GM19238 (cell line): Measurements from ENCODE around the gene FRMPD1.
"Not testable (repeated sequence)": the region's sequence is repeated elsewhere in the genome, so short reads cannot be mapped to it uniquely, and the experiment has no call there.

Experiments used
- DNase-seq: peaks from one replicate; pipeline ENCODE4 v3.0.0; 2011; ENCODE audit warnings: low spot score; ENCODE audit not compliant: insufficient read length

The FRMPD1 gene

DNA sequence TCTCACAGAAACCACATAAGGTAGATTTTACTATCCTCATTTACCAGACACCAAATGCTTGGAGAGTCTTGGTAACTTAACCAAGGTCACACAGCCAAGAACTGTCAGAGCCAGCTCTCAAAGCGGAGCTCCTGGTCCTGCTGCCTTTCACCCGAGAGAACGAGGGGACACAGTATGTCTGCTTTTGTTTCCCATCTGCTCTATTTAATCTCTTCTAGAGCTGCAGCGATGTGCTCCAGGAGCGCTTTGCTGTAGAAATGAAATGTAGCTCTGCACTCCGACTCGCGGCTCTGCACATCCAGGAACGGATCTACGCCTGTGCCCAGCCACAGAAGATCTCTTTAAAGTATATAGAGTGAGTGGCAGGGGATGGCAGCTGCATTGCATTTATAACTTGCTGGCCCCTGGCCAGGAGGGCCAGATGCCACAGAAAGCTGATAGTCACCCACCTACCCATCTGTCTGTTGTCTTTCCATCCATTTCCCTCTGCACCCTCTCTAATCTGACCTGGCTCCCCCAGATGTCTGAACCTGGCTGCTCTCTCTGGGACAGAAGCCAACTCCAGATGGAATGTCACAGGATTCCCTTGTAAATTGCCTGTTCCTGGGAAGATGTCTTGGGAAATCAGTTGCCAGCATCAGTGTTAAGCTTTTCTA lies 81.5 kb downstream of the FRMPD1 start:
- DNase-seq, result no peak

DNA sequence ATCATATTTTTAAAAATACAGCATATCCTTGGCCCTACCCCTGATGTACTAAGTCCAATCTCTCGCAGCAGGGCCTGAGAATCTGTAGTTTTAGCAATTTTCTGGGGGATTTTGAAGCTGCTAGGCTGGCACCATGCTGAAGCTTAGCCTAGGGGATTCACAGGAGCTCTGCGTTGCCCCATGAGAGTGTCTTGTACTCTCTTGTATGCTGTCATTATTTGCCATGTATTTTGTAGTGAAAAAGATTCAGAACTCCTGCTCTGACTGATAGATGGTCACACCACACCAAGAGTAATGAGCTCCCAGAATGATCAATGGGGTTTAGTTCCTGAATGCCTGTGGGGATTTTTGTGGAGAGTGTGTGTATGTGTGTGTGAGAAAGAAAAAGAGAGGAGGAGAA lies 82.2 kb downstream of the FRMPD1 start:
- no peak for DNase-seq

- DNase-seq, result no peak
Observed at GRCh38 chr9:37739222-37739621, 88.5 kb downstream of the FRMPD1 start.

DNA sequence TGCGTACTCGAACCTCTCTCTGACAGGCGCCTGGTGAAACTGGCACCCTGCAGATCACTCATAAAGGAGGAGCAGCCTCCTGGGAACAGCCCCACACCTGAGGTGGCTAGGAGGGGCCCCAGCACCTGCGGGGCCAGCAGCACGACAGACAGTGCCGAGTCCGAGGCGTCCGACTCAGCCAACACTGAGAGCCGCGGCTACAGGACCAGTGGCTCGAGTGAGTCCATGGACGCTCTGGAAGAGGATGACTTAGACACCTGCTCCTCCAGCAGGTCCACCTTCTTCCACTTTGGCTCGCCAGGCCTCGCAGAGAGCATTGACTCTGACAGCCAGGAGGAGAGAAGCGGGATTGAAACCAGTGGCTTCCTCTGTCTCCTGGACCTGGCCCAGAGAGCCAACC lies 89.4 kb downstream of the FRMPD1 start:
- no peak for DNase-seq

GRCh38 chr9:37740631-37741328 lies 90.0 kb downstream of the FRMPD1 start:
- DNase-seq, result no peak

DNA sequence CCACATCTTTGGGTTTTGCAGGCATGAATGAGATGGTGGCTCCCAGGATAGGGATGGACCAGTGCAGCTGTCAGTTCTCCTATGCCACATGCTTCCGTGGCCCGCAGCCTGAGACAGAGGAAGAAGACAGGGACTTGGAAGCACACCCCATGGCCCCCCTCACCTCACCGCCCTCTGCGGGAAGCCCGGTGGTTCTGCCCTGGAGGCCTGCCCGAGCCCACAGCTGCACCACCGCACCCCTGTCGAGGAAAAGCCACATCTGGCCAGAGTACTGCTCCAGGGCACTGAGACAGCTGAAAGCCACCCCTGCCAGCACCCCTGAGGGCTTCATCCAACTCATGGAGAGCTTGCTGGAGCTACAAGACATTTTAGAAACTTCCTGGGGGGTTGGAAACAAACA lies 95.2 kb downstream of the FRMPD1 start:
- no peak for DNase-seq

DNA sequence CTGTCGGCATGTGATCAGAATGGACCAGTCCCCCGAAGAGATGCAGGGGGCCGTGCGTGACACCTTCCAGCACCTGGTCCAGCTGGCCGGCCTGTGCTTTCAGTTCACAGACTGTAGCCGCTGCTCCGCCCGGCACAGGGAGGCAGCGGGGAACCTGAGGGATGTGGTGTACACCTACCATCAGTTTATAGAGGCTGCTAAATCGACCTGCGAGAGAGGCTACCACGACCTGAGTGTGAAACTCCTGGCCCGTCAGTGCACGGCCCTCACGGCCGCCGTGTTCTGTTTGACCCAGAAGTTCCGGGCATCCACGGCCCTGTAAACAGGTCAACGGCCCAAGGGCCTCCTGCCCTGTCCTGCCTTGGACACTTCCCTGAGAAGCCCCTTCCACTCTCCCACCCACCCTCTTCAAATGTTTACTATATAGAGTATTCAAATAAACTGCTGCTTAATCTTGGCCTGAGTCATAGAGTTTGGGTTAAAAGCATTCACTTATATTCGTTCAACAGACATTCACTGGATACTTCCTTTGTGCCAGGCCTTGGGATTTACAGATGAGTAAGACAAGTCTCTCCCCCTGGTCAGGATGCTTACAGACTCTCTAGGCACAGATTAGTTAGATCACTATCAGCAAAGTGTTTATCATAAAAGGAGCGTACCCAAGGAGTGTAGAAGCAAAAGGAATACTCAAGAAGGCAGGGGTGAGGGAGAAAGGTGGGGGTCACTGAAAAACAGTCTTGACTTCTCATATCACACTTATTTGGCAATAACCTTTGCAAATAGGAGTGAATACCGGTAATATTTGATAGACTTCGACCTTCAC lies 95.9 kb downstream of the FRMPD1 start:
- no peak for DNase-seq

GRCh38 chr9:37747271-37747753 lies 96.6 kb downstream of the FRMPD1 start:
- DNase-seq, result peak; percentile 68

DNA sequence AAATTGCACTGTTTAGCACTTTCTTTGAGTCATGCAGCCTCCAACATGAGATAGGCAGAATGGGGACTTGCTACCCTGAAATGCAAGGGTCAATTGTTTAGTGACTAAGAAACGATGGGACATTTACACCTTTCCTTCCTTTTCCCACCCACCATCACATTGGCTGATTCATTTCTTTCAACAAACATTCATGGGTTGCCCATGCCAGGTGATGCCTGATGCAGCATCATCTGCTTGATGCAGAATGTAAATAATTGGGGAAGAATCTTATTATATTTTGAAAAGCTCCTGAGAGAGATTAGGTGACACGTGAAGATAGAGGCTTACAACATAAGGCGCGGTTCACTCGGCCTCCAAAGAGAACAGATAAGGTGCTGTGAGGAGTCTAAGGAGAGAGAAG lies 98.4 kb downstream of the FRMPD1 start:
- DNase-seq, result no peak

DNA sequence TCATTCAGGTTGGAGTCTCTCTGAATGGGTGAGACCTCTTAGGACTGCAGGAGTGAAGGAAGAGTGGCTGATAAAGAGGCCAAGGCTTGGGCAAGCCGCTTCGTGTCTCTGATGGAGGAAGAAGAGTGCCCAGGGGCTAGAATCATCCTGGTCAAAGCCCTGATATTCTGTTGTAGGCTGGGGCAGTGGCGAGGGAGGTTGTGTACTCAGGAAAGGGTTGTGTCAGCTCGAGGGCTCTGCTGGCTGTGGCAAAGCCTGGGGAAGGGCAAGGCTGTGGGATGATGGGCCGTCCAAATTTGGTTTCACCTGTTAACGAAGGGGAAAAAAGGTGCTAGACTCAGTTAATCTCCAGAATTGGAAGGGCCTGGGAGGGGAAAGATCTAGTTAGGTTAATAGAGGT lies 100.4 kb downstream of the FRMPD1 start:
- DNase-seq, result no peak

DNA sequence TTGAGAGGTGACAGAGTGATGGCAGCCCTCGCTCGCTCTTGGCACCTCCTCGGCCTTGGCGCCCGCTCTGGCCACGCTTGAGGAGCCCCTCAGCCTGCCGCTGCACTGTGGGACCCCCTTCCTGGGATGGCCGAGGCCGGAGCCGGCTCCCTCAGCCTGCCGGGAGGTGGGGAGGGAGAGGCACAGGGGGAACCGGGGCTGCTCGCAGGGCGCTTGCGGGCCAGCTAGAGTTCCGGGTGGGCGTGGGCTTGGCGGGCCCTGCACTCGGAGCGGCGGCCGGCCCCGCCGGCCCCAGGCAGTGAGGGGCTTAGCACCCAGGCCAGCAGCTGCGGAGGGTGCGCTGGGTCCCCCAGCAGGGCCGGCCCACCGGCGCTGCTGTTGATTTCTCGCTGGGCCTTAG lies 101.0 kb downstream of the FRMPD1 start:
- DNase-seq, result not testable (repeated sequence)

DNA sequence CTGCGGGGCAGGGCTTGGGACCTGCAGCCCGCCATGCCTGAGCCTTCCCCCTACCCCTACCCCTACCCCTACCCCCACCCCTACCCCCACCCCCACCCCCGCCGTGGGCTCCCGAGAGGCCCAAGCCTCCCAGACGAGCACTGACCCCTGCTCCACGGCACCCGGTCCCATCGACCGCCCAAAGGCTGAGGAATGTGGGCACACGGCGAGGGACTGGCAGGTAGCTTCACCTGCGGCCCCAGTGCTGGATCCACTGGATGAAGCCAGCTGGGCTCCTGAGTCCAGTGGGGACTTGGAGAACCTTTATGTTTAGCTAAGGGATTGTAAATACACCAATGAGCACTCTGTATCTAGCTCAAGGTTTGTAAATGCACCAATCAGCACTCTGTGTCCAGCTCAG lies 101.4 kb downstream of the FRMPD1 start:
- not testable (repeated sequence) for DNase-seq

GRCh38 chr9:37752642-37753488 lies 102.1 kb downstream of the FRMPD1 start:
- no peak for DNase-seq

DNA sequence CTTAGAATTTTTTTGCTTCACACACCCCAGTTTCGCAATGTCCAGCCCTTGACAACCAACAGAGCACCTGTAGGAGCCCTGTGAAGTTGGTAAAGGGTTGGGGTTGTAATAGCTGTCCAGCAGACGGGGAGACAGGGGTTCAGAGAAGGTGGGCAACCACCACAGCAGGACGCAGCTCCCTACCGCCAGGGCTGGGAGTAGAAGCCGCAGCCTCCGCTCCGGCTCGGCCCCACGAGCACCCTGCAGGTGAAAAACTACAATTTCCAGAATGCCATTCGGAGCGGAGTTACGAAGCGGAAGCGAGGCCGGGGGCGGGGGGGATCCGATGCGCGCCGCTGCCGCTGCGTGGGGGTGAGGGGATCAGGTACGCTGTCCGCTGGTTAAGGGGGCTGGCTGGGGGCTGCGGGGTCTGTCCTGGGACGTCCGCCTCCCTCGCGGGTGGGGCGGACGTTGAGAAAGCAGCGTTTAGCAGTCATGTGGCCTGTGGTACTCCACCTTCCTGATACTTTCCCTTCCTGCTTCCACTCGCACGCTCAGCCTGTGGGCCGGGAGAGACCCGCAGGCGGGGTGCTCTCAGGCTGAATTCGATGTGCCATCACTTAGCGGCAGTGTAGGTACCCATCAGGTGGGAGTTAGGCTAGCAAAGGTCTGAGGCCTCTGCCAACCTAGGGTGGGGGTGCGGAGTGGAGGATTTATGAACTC lies 102.9 kb downstream of the FRMPD1 start, which contains the start of gene TRMT10B:
TRMT10B (plus strand) TSS at position 317 of the 702 bp plus-strand sequence. CDS start 8,127 bp downstream, outside the sequence.
- peak; percentile 90 for DNase-seq

GRCh38 chr9:37758747-37759146 lies 108.0 kb downstream of the FRMPD1 start:
- DNase-seq, result no peak

DNA sequence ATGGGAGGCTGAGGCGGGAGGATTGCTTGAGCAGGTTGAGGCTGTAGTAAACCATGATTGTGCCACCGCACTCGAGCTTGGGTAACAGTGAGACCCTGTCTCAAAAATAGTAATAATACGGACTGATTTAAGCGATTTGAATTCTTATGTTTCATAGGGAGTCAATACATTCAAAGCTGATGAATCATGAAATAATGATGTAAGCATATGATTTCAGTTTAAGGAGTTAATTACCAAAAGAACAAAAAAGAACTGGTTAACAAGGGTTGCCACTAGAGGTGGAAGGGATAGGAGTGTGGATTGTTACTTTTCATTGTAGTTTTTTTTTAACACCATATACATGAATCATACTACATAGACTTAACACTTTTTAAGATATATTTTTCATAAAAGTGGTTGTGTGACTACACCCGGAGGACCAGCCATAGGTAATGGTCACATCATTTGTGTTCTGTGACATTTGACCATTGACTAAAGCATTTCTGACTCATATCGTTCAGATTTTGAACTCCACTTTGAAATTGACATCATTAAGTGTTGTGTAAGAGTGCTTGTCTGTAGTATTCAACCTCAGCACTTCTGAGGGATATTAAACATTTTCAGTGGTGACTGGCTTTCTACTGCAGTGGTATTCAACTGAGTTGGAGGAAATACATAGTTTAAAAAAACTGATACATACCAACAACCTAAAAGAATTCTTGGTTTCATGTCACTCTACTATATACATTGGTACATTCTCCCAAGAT lies 109.8 kb downstream of the FRMPD1 start:
- no peak for DNase-seq

- DNase-seq, result no peak
Observed at GRCh38 chr9:37761511-37761910, 110.8 kb downstream of the FRMPD1 start.

DNA sequence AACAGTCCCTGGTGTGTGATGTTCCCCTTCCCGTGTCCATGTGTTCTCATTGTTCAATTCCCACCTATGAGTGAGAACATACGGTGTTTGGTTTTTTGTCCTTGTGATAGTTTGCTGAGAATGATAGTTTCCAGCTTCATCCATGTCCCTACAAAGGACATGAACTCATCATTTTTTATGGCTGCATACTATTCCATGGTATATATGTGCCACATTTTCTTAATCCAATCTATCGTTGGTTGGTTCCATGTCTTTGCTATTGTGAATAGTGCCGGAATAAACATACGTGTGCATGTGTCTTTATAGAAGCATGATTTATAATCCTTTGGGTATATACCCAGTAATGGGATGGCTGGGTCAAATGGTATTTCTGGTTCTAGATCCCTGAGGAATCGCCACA lies 114.5 kb downstream of the FRMPD1 start:
- DNase-seq, result not testable (repeated sequence)

DNA sequence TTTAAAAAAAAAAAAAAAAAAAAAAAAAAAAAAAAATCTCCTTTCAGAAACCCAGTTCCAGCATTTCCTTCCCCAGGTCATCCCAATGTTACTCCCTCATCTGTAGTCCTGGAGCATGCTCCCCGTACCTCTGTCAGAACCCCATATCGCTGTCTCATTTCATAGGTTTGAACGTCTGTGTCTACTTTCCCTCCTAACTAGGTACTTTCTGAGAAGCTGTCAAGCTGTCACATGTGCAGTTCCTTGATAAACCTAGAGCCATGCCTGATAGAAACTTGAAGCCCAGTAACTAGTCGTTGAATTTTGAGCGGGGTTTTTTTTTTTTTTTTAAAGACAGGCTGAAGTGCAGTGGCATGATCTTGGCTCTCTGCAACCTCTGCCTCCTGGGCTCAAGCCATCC lies 118.6 kb downstream of the FRMPD1 start:
- DNase-seq, result no peak

- no peak for DNase-seq
Observed at GRCh38 chr9:37769995-37770394, 119.2 kb downstream of the FRMPD1 start.
